ENCODE measurements around the gene MUC22.
"Not testable (repeated sequence)": the region's sequence is repeated elsewhere in the genome, so short reads cannot be mapped to it uniquely, and the experiment has no call there.

MUC22 gene

GRCh38 chr6:31040801-31041200 is 30.5 kb downstream of the MUC22 start:
- no peak for DNase-seq

GRCh38 chr6:31041372-31041974 is 31.2 kb downstream of the MUC22 start:
- no peak for DNase-seq

- DNase-seq = peak; percentile 60
Measured at GRCh38 chr6:31042806-31043205, 32.5 kb downstream of the MUC22 start.

GRCh38 chr6:31048099-31048498 is 37.8 kb downstream of the MUC22 start:
- no peak for DNase-seq

GRCh38 chr6:31049518-31049917 is 39.2 kb downstream of the MUC22 start:
- no peak for DNase-seq

- not testable (repeated sequence) for DNase-seq
Measured at GRCh38 chr6:31053187-31053586, 42.9 kb downstream of the MUC22 start.

- DNase-seq = no peak
Measured at GRCh38 chr6:31053873-31054272, 43.6 kb downstream of the MUC22 start.

GRCh38 chr6:31055441-31055840 is 45.2 kb downstream of the MUC22 start:
- no peak for DNase-seq

- no peak for DNase-seq
Measured at GRCh38 chr6:31057426-31058003, 47.2 kb downstream of the MUC22 start.

- no peak for DNase-seq
Measured at GRCh38 chr6:31058128-31058894, 48.0 kb downstream of the MUC22 start.

GRCh38 chr6:31060145-31060544 is 49.9 kb downstream of the MUC22 start:
- DNase-seq = no peak

GRCh38 chr6:31063906-31064435 is 53.7 kb downstream of the MUC22 start:
- no peak for DNase-seq

GRCh38 chr6:31065556-31065955 is 55.3 kb downstream of the MUC22 start:
- DNase-seq = no peak

GRCh38 chr6:31067028-31067427 is 56.8 kb downstream of the MUC22 start:
- not testable (repeated sequence) for DNase-seq

GRCh38 chr6:31067891-31068668 is 57.8 kb downstream of the MUC22 start:
- not testable (repeated sequence) for DNase-seq

- DNase-seq = peak; percentile 79
Measured at GRCh38 chr6:31068669-31069340, 58.5 kb downstream of the MUC22 start.

- DNase-seq = no peak
Measured at GRCh38 chr6:31070711-31071197, 60.5 kb downstream of the MUC22 start.

GRCh38 chr6:31074401-31074800 is 64.1 kb downstream of the MUC22 start:
- DNase-seq = no peak

GRCh38 chr6:31075528-31075927 is 65.3 kb downstream of the MUC22 start:
- no peak for DNase-seq

- DNase-seq = no peak
Measured at GRCh38 chr6:31076611-31077010, 66.3 kb downstream of the MUC22 start.

GRCh38 chr6:31079656-31080261 is 69.5 kb downstream of the MUC22 start:
- peak; percentile 78 for DNase-seq

- no peak for DNase-seq
Measured at GRCh38 chr6:31081872-31082271, 71.6 kb downstream of the MUC22 start.

Measured in CD4-positive, alpha-beta T cell treated with Interleukin-17A for 4 hours (primary cell).